COLO668 (cell line): Measurements from ENCODE around the gene DYNLT5.
"Not testable (repeated sequence)": the region's sequence is repeated elsewhere in the genome, so short reads cannot be mapped to it uniquely, and the experiment has no call there.

ENCODE experiments used
- DNase-seq: peaks from one replicate; lab custom pipeline; 2025; ENCODE audit not compliant: unreplicated experiment; lab: John Stamatoyannopoulos, UW

Gene DYNLT5

DNA sequence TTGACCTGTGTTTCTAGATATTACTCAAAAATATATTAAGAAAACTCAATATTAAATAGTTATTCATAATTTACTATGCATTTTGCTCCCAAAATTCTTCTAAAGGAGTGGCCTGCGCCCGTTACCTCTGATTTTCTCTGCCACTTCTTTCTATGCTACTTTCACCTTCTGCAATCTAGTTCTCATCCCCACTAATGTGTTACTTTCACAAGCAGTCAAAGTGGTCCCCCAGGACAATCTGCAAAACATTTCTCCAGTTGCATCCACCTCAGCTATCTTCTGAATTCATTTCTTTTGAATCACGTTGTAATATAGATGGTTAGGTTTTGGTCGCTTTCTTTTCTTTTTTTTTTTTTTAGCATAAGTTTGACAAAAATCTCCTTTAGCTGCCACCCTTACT, 35.4 kb downstream of the DYNLT5 start:
- no peak for DNase-seq

DNA sequence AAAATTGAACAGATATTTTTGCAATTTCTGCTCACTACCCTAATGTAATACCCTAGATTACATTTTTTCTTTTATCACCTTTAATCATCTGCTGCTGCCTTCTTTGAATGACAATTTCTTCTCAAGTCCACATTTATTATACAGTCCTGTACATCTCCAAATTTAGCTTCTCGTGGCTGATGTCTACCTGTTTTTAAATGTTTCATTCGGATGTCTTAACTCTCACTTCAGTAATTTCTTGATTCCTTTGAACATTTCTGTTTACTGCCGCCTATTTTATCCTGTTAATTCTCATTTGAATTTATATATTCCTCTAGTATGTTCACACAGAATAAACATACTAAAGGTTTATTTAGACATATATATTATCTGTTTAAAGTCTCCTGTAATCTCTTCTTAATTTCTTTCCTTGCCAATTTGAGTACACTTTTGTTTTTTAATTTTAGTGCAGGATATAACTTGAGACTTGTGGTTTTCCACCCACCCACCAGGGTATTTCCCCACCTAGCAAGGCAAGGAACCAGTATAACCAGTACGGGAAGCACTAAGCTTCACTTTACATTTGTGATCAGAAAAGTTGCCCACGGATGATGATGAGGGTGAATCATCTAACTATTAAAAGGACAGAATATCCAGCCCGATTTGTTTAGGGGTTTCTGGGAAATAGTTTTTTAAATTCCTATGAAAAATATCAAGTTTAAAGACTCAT, 36.1 kb downstream of the DYNLT5 start:
- no peak for DNase-seq

DNA sequence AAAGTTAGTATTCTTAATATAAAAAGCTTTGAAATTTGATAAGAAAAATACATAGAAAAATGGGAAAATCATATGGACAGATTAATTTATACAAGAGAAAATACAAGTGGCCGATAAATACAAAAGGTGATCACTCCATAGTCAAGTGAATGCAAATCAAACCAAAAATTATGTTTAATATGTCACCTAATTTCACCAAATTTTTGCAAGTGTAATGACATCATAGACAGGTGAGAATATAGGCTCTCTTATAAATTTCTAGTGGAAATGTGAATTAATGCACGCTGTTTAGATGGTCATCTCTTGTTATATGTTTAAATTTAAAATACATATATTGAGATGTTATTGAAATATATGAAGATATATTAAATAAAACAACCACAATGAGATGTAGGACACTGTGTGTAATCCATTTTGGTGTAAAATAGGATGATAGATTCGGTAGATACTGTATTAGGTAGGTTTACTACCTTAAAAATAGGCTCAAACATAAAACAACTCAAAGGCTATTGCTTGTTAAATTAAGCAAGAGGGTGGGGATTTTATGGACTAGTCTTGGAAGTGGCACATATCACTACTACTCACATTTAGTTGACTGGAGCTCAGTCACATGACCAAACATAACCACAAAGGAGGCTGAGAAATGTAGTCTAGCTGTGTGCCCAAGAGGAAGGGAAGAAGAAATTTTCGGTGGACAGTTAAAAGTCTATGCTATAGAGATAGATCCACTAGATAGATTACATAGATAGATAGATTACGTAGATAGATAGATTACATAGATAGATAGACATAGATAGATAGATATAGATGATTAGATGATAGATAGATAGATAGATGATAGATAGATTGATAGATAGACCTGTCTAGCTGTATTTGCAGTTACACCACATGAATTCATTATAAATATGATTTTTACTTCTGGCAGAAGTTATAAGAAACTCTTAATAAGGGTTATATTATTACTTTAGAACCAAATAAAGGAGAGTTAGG, 39.7 kb downstream of the DYNLT5 start:
- DNase-seq = no peak

DNA sequence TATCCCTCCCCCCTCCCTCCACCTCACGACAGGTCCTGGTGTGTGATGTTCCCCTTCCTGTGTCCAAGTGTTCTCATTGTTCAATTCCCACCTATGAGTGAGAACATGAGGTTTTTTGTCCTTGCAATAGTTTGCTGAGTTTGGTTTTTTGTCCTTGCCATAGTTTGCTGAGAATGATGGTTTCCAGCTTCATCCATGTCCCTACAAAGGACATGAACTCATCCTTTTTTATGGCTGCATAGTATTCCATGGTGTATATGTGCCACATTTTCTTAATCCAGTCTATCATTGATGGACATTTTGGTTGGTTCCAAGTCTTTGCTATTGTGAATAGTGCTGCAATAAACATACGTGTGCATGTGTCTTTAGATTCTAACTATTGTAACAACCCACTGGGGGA, 43.6 kb downstream of the DYNLT5 start:
- not testable (repeated sequence) for DNase-seq

DNA sequence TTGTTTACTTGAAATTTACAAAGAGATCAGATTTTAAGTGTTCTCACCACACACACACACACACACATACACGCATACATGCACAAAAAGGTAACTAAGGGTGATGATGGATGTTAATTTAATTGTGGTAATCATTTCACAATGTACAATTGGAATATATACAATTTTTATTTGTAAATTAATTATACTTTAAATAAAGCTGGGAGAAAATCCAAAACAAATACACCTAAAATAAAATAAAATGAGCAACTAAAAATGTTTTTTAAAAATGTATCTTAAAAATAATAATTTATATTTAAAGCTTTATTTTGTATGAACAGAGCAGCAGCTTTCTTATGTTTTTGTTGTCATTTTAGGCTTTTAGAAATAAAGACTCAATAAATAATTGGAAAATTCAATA, 57.0 kb downstream of the DYNLT5 start:
- DNase-seq = no peak

DNA sequence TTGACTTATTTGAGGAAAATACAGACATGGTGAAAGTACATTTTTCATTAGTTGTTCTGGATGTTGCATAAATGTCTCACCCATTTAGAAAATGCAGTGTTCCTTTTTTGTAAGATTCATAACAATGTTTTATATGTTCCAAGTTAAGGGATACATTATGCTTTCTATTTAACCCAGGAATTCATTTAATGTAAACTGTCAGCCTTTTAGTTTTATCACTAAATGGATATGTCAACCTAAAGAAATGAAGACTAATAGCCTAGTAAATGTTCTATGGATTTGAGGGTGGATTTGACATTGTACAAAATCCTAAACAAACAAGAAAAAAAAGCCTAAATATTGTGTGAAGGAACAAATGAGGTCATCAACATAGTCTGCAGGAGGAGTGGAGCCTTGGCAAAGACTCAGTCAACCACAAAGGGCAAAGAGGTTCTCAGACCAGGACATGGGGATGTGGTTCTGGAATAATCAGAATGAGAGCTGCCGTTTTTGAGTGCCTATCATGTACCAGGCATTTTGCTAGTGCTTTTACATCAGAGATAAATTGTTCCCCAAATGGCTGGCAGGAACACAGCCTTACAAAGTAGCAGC, 57.6 kb downstream of the DYNLT5 start:
- DNase-seq = no peak

DNA sequence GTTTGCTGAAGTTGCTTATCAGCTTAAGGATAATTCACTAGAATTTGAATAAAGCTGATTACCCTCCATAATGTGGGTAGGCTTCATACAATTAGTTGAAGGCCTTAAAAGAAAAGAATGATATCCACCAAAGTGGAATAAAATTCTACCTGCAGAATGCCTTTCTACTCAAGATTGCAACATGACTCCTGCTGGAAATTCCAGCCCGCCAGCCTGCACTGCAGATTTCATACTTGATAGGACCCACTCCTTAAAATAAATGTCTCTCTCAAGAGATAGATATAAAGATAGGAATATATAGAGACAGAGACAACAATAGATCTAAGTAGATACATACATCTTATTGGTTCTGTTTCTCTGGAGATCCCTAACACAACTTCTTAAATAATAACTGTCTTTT, 72.5 kb downstream of the DYNLT5 start:
- DNase-seq = no peak
